Large intestine (tissue), 3 donors: ENCODE measurements around the gene SLC6A6. TPM values are rescaled to one million over a fixed set of nuclear protein-coding genes. Genes with fewer than 3 reads are reported as not detected.
"Not testable (repeated sequence)": the region's sequence is repeated elsewhere in the genome, so short reads cannot be mapped to it uniquely, and the experiment has no call there.

Experiments used
- DNase-seq, 2 donors: peaks; one replicate each; pipeline versions ENCODE4 v3.0.0 to v3.0.0-alpha.2; 2013
- H3K27ac ChIP-seq: one replicate; pipeline ENCODE4 v1.5.1; 2013; ENCODE audit warnings: low read length
- H3K27me3 ChIP-seq: 2 replicates; pipeline ENCODE4 v1.6.1; 2013; ENCODE audit warnings: low read length; ENCODE audit not compliant: control insufficient read depth, insufficient read depth
- H3K36me3 ChIP-seq: 2 replicates; pipeline ENCODE4 v1.6.1; 2013; ENCODE audit warnings: low read length; ENCODE audit not compliant: control insufficient read depth, insufficient read depth
- H3K4me1 ChIP-seq: one replicate; pipeline ENCODE4 v1.6.1; 2013; ENCODE audit warnings: low read length; ENCODE audit not compliant: control insufficient read depth, insufficient read depth
- H3K4me3 ChIP-seq: one replicate; pipeline ENCODE4 v1.5.1; 2013; ENCODE audit warnings: low read length
- H3K9me3 ChIP-seq: one replicate; pipeline ENCODE4 v1.6.1; 2013; ENCODE audit warnings: mild to moderate bottlenecking, low read depth, low read length, moderate library complexity; ENCODE audit not compliant: control insufficient read depth
- WGBS: methylation state at CpG from one replicate; pipeline ENCODE4 v1.1.5; 2013; ENCODE audit warnings: low lambda C conversion rate; ENCODE audit not compliant: insufficient coverage; 5-methylcytosine and 5-hydroxymethylcytosine counted together
- polyA plus RNA-seq: library from polyadenylated mRNA; unstranded; fragments of 120-200 nt; gene quantifications from one replicate; pipeline ENCODE4 v1.2.1, GENCODE V29; 2013

SLC6A6 gene
- polyA plus RNA-seq, 1 donor = 16.4 TPM

GRCh38 chr3:14513566-14514322, 111.3 kb downstream of the SLC6A6 start:
- WGBS = no CpG with 5 or more reads among the region's 18 CpGs
- Histone ChIP-seq H3K27ac (no peak overlapping the region), H3K4me1 (no peaks in the 10 kb centered on the region), H3K27me3 (no peaks in the 10 kb centered on the region), H3K36me3 (no peaks in the 10 kb centered on the region), H3K4me3 (no peak overlapping the region), H3K9me3 (no peaks in the 10 kb centered on the region)
- no peak for DNase-seq

GRCh38 chr3:14514323-14514720, 111.9 kb downstream of the SLC6A6 start:
- no peaks in the 10 kb centered on the region for H3K4me1 ChIP-seq
- no peak overlapping the region for H3K27ac ChIP-seq
- H3K27me3 ChIP-seq = no peaks in the 10 kb centered on the region
- WGBS = no CpG with 5 or more reads among the region's 17 CpGs
- H3K4me3 ChIP-seq = no peak overlapping the region
- no peak for DNase-seq
- H3K36me3 ChIP-seq = no peaks in the 10 kb centered on the region
- H3K9me3 ChIP-seq = no peaks in the 10 kb centered on the region

- not testable (repeated sequence) for H3K27ac ChIP-seq, H3K36me3 ChIP-seq, H3K9me3 ChIP-seq, H3K4me3 ChIP-seq, H3K27me3 ChIP-seq, DNase-seq, H3K4me1 ChIP-seq
- WGBS = no CpG with 5 or more reads among the region's 11 CpGs
These were observed 113.1 kb downstream of the SLC6A6 start for GRCh38 chr3:14515526-14515925.

- no CpG with 5 or more reads among the region's 13 CpGs for WGBS
- DNase-seq = no peak
- Histone ChIP-seq H3K4me1 (no peaks in the 10 kb centered on the region), H3K4me3 (no peak overlapping the region), H3K27me3 (no peaks in the 10 kb centered on the region), H3K36me3 (no peaks in the 10 kb centered on the region), H3K27ac (no peak overlapping the region), H3K9me3 (no peaks in the 10 kb centered on the region)
These were observed 114.4 kb downstream of the SLC6A6 start for GRCh38 chr3:14516738-14517345.

- H3K36me3 ChIP-seq = no peaks in the 10 kb centered on the region
- H3K4me1 ChIP-seq = no peaks in the 10 kb centered on the region
- no CpG with 5 or more reads among the region's 22 CpGs for WGBS
- H3K27me3 ChIP-seq = no peaks in the 10 kb centered on the region
- no peak overlapping the region for H3K27ac ChIP-seq
- no peak overlapping the region for H3K4me3 ChIP-seq
- H3K9me3 ChIP-seq = no peaks in the 10 kb centered on the region
- no peak for DNase-seq
These were observed 115.4 kb downstream of the SLC6A6 start for GRCh38 chr3:14517601-14518431.

GRCh38 chr3:14518432-14518802, 116.0 kb downstream of the SLC6A6 start:
- Histone ChIP-seq H3K9me3 (no peaks in the 10 kb centered on the region), H3K27me3 (no peaks in the 10 kb centered on the region), H3K4me1 (no peaks in the 10 kb centered on the region), H3K27ac (no peak overlapping the region), H3K4me3 (no peak overlapping the region), H3K36me3 (no peaks in the 10 kb centered on the region)
- DNase-seq = no peak
- no CpG with 5 or more reads among the region's 7 CpGs for WGBS

- WGBS = no CpG with 5 or more reads among the region's 11 CpGs
- Histone ChIP-seq H3K4me3 (no peak overlapping the region), H3K9me3 (no peaks in the 10 kb centered on the region), H3K27me3 (no peaks in the 10 kb centered on the region), H3K4me1 (no peaks in the 10 kb centered on the region), H3K36me3 (no peaks in the 10 kb centered on the region), H3K27ac (no peak overlapping the region)
- DNase-seq = no peak
These were observed 116.5 kb downstream of the SLC6A6 start for GRCh38 chr3:14518893-14519292.

- Histone ChIP-seq H3K27me3 (no peaks in the 10 kb centered on the region), H3K4me3 (no peak overlapping the region), H3K36me3 (no peaks in the 10 kb centered on the region), H3K9me3 (no peaks in the 10 kb centered on the region), H3K27ac (no peak overlapping the region), H3K4me1 (no peaks in the 10 kb centered on the region)
- no peak for DNase-seq
- no CpG with 5 or more reads among the region's 1 CpG for WGBS
These were observed 117.0 kb downstream of the SLC6A6 start for GRCh38 chr3:14519406-14519805.

- no peak overlapping the region for H3K4me3 ChIP-seq
- H3K4me1 ChIP-seq = no peaks in the 10 kb centered on the region
- no peaks in the 10 kb centered on the region for H3K36me3 ChIP-seq
- no peaks in the 10 kb centered on the region for H3K27me3 ChIP-seq
- H3K9me3 ChIP-seq = no peaks in the 10 kb centered on the region
- no peak for DNase-seq
- WGBS = no CpG with 5 or more reads among the region's 15 CpGs
- no peak overlapping the region for H3K27ac ChIP-seq
These were observed 117.7 kb downstream of the SLC6A6 start for GRCh38 chr3:14520149-14520548.

GRCh38 chr3:14520967-14521366, 118.6 kb downstream of the SLC6A6 start:
- H3K4me3 ChIP-seq = no peak overlapping the region
- no peaks in the 10 kb centered on the region for H3K4me1 ChIP-seq
- 100% methylated on average over 3 of the region's 8 CpGs for WGBS
- no peaks in the 10 kb centered on the region for H3K36me3 ChIP-seq
- DNase-seq = no peak
- no peak overlapping the region for H3K27ac ChIP-seq
- H3K27me3 ChIP-seq = no peaks in the 10 kb centered on the region
- H3K9me3 ChIP-seq = no peaks in the 10 kb centered on the region
